Transverse colon (tissue), 4 donors: ENCODE data around the gene ENTPD8. TPM values are rescaled to one million over a fixed set of nuclear protein-coding genes. Genes with fewer than 3 reads are reported as not detected.

Source experiments
- DNase-seq: peaks from one replicate; pipeline ENCODE4 v3.0.0-alpha.2; 2019
- H3K27ac ChIP-seq, 4 donors: fragments of 200-600 bp; sonication (generic); 2 replicates each; pipeline ENCODE4 v1.5.1; 2016 to 2018; ENCODE audit warnings: inconsistent platforms in 4 of 4
- H3K27me3 ChIP-seq: fragments of 200-600 bp; sonication (generic); 2 replicates; pipeline ENCODE4 v1.5.1; 2017; ENCODE audit warnings: inconsistent platforms
- H3K36me3 ChIP-seq, 4 donors: fragments of 200-600 bp; sonication (generic); 2 replicates each; pipeline ENCODE4 v1.5.1; 2017 to 2019; ENCODE audit warnings: inconsistent platforms in 4 of 4
- H3K4me1 ChIP-seq, 4 donors: fragments of 200-600 bp; sonication (generic); 2 replicates each; pipeline ENCODE4 v1.5.1; 2017 to 2020; ENCODE audit warnings: inconsistent platforms in 4 of 4
- H3K4me3 ChIP-seq, 4 donors: fragments of 200-600 bp; sonication (generic); 1 replicate in 1 of 4; 2 replicates in 3 of 4; pipeline versions ENCODE4 v1.5.1 to v1.6.1; 2017 to 2019; ENCODE audit warnings: inconsistent platforms in 4 of 4
- H3K9me3 ChIP-seq, 2 donors: fragments of 200-600 bp; sonication (generic); 2 replicates each; pipeline ENCODE4 v1.5.1; 2017 to 2019; ENCODE audit warnings: inconsistent platforms in 2 of 2
- CTCF ChIP-seq, 5 experiments: fragments of 200-600 bp in 3 of 5; fragments of 450-650 bp in 2 of 5; sonication (generic) in 3 of 5; IDR thresholded peaks; 1 replicate in 2 of 5; 2 replicates in 3 of 5; pipeline ENCODE4 v1.5.1; 2016 to 2017; ENCODE audit warnings: antibody characterized with exemption in 5 of 5, inconsistent platforms in 3 of 5, mild to moderate bottlenecking in 2 of 5, moderate library complexity in 1 of 5
- EP300 ChIP-seq: sonication (generic); formaldehyde crosslinking; IDR thresholded peaks from one replicate; pipeline ENCODE4 v1.6.1; 2017; ENCODE audit warnings: antibody characterized with exemption, low read depth
- POLR2A ChIP-seq: fragments of 450-650 bp; IDR thresholded peaks from one replicate; pipeline ENCODE4 v1.6.1; 2016; ENCODE audit warnings: antibody characterized with exemption, mild to moderate bottlenecking, moderate library complexity
- POLR2AphosphoS5 ChIP-seq, 3 donors: sonication (generic); formaldehyde crosslinking; IDR thresholded peaks; one replicate each; pipeline ENCODE4 v1.6.1; 2016; ENCODE audit warnings: antibody characterized with exemption in 3 of 3
- WGBS, 2 donors: methylation state at CpG; one replicate each; pipeline ENCODE4 v1.1.5; 2018; ENCODE audit warnings: low coverage in 1 of 2; 5-methylcytosine and 5-hydroxymethylcytosine counted together
- in situ Hi-C, 4 donors: fragments of 200-750 bp; cut with MboI; loops; one replicate each; pipeline versions ENCODE4 v1.15.0 to v1.15.1; 2017; ENCODE audit warnings: low sequenced_read_pairs in 3 of 4, low pct_ligation_motif_present in 1 of 4, low pct_unique_long_range_greater_than_20kb in 1 of 4
- intact Hi-C: fragments of 100-400 bp; cut with DNase I; formaldehyde crosslinking; loops from one replicate; pipeline ENCODE4 v1.15.1; 2023; ENCODE audit warnings: low total_unique reads
- total RNA-seq, 4 donors: library from RNA; depleted of rRNA; stranded (reverse); fragments of >200 nt; gene quantifications; one replicate each; pipeline ENCODE4 v1.1.0, GENCODE V29; 2016

Gene ENTPD8
- total RNA-seq, 4 donors from 2014 or later = 20.7 to 109 (median 63.8) TPM

DNA sequence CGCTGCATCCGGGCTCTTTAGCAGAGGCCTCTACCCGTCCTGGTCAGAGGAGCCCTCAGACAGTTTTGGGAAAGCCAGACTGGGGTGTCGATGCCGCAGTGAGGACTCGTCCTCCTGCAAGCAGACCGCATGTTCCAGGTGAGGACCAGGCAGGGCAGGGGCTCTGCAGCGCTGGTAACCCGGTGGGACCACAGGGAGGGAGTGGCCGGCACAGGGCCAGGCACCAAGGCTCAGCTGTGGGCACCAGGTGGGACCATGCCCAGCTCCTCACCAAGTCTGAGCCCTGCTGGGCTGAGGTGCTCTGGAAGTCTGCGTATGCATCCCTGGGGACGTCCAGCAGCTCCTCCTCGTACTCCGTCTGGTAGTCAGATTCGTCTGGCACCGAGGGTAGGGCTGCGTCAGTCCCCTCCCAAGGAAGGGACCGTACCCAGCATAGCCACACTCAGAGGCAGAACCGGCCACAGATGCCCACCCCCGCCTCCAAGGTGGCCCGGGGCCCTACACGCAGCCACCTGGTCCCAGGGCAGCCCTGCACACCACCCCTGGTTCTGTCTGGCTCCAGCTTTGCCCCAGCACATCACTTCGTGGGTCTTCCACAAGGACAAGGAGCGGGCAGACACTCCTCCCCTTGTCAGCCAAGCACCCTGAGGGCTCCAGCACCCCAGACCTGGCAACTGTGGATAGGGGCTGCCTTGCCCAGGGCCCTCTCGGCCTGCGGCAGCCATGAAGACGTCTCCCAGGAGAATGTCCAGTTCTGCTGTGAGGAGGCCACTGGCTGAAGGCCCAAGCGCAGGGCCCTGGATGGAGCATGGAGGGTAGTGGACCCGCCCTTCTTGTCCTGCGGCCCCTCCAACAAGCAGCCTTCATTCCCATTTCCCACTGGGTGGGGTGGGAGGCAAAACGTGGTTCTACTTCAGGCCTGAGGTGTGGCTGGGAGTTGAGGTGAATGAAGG is 19.5 kb upstream of the ENTPD8 start:
- intact Hi-C loops (no loop called here), in situ Hi-C loops (no loop called here)
- Histone ChIP-seq H3K9me3 (no peaks in the 10 kb centered on the region), H3K36me3 (no peaks in the 10 kb centered on the region), H3K27me3 (no peaks in the 10 kb centered on the region), H3K27ac (no peak overlapping the region), H3K4me1 (peaks cover 12 to 22% (median 19%) of the 10 kb centered on the region in 4 donors), H3K4me3 (no peak overlapping the region)
- TF ChIP-seq POLR2A = no peak
- TF ChIP-seq POLR2AphosphoS5 (IDR thresholded peaks at IDR 0.05) = no peak
- TF ChIP-seq EP300 = no peak
- TF ChIP-seq CTCF (IDR thresholded peaks at IDR 0.05) = no peak
- 98% methylated on average over 19 of the region's 31 CpGs; no CpG with 5 or more reads in 1 of the 2 donors for WGBS, 2 donors
- no peak for DNase-seq

GRCh38 chr9:137459601-137460362 is 18.6 kb upstream of the ENTPD8 start:
- peak overlapping the region; percentile 32 to 85 (median 76) for H3K27ac ChIP-seq
- H3K4me1 ChIP-seq = peaks cover 15 to 27% (median 24%) of the 10 kb centered on the region in 4 donors

GRCh38 chr9:137459152-137459600 is 18.0 kb upstream of the ENTPD8 start, which contains the start of gene NSMF:
Gene NSMF (minus strand): TSS chr9:137459334. CDS start chr9:137459102, 232 bp downstream.
- Histone ChIP-seq H3K4me3 (peak within 1 kb of the TSS; percentile 49 to 74 (median 62)), H3K36me3 (no peaks in the 10 kb centered on the region), H3K27me3 (no peaks in the 10 kb centered on the region), H3K4me1 (peaks cover 19 to 34% (median 30%) of the 10 kb centered on the region in 4 donors), H3K9me3 (no peaks in the 10 kb centered on the region), H3K27ac (peak within 1 kb of the TSS; percentile 35 to 85 (median 76))
- peak; percentile 97 for DNase-seq
- intact Hi-C loops = no loop called here
- TF ChIP-seq EP300 (no peak), POLR2AphosphoS5 (IDR thresholded peaks at IDR 0.05) (peak; percentile 32 to 86 (median 82)), CTCF (IDR thresholded peaks at IDR 0.05) (no peak), POLR2A (no peak)
- WGBS, 2 donors = 0% methylated on average over 13 of the region's 62 CpGs; no CpG with 5 or more reads in 1 of the 2 donors
- in situ Hi-C loops = no loop called here

More at GRCh38 chr9:137459601-137460362, 18.6 kb upstream of the ENTPD8 start:
- Histone ChIP-seq H3K36me3 (no peaks in the 10 kb centered on the region), H3K9me3 (no peaks in the 10 kb centered on the region), H3K27me3 (no peaks in the 10 kb centered on the region), H3K4me3 (peak overlapping the region; percentile 8 to 74 (median 62))
- WGBS, 2 donors = 36% methylated on average over 5 of the region's 15 CpGs; no CpG with 5 or more reads in 1 of the 2 donors
- intact Hi-C loops = no loop called here
- in situ Hi-C loops = no loop called here
- no peak for TF ChIP-seq CTCF (IDR thresholded peaks at IDR 0.05)
- TF ChIP-seq POLR2A = no peak
- TF ChIP-seq POLR2AphosphoS5 (IDR thresholded peaks at IDR 0.05) = no peak
- TF ChIP-seq EP300 = no peak
- no peak for DNase-seq
